ENCODE data around the gene OR5H1.

- TF ChIP-seq CTCF (IDR thresholded peaks at IDR 0.05): no peak
- no peak for TF ChIP-seq POLR2A (IDR thresholded peaks at IDR 0.05)
Observed at GRCh38 chr3:98151241-98151640, 20.7 kb downstream of the OR5H1 start.
